Measurements from ENCODE around the gene GSTA2.
"Not testable (repeated sequence)": the region's sequence is repeated elsewhere in the genome, so short reads cannot be mapped to it uniquely, and the experiment has no call there.

Gene GSTA2

DNA sequence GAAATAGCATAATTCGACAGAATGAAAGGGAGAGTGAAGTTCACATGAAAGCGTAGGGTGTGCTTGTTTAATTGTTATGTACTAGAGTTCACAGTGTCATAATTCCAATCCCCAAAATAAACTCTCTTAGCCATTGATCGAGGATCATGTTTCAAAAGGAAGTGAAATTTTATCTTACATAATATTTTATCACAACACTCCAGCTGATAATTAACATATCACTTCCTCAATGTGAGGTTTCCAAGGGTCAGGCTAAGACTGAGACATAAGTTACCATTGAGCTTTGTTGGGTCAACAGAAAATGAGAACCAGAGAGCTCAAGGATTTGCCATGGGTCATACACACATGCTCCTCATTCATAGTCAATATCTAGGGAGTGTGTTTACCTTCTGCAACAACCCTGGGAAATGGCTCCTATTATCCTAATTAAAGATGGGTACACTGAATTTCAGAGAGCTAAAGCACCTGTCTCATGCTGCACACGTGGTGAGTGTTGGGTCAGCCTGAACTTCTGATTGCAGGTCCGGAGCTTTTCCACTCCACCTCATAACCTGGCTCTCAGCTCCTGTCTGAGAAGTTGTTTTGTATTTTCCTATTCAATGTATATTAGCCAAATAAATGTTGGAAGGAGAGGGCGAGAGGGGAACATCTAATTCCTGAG, 3.0 kb downstream of the GSTA2 start:
- FAIRE-seq = no peak
- TF ChIP-seq, protein P1, sequence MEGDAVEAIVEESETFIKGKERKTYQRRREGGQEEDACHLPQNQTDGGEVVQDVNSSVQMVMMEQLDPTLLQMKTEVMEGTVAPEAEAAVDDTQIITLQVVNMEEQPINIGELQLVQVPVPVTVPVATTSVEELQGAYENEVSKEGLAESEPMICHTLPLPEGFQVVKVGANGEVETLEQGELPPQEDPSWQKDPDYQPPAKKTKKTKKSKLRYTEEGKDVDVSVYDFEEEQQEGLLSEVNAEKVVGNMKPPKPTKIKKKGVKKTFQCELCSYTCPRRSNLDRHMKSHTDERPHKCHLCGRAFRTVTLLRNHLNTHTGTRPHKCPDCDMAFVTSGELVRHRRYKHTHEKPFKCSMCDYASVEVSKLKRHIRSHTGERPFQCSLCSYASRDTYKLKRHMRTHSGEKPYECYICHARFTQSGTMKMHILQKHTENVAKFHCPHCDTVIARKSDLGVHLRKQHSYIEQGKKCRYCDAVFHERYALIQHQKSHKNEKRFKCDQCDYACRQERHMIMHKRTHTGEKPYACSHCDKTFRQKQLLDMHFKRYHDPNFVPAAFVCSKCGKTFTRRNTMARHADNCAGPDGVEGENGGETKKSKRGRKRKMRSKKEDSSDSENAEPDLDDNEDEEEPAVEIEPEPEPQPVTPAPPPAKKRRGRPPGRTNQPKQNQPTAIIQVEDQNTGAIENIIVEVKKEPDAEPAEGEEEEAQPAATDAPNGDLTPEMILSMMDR (IDR thresholded peaks at IDR 0.05; ENCODE audit: insufficient read depth, missing control alignments) = no peak

DNA sequence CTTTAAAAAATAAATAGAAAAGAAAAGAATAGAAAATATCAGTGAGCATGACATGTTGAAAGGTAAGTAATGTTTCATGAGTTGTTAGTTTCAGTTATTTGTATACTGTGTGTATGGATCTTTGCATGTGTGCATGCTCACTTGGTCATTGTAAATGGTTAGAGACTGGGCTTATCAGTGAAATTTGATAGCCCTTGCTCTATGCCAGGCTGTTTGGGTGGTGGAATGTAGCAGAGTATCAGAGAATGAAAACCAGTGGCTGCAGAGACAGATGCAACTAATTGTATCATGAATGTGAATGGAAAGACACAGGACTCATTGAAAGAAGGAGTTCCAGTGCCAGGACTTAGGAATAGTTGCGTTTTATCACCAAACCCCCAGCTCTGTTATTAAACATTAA, 4.2 kb downstream of the GSTA2 start:
- no peak for FAIRE-seq

More for the DNA sequence above, 3.0 kb downstream of the GSTA2 start:
- no peak for DNase-seq (ENCODE audit: insufficient read length, low spot score)

DNA sequence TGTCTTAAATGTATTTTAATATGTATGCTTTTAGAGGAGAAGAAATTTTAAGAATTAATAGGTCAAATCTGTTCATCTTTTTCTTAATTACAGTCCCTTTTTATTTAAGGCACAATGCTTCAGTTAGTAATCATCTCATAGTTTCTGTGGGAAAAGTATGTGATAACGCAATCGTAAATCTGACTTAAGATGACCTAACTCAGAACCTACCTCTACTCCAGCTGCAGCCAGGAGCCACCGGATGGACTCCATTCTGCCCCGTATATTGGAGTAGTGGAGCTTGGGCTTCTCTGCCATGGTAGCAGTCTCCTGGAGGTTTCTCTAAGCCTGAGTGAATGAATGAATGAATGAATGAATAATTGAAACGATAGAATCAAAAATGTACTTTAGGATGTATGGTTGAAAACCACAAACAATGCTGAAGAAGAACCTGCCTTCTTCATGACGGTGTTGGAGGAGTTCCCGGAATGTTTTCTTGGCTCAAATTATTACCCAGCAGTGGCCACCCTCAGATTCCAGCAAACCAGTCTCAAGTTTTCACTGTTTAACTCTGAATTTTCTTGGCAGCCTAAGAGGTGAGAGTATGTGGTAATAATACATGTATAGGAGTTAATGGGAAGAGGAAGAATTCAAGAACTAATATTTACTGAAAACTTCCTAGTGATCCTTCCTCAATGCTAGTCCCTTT, 5.5 kb downstream of the GSTA2 start:
- not testable (repeated sequence) for FAIRE-seq; DNase-seq (ENCODE audit: insufficient read length, low spot score)

More for the DNA sequence above, 4.2 kb downstream of the GSTA2 start:
- TF ChIP-seq, protein P1 (IDR thresholded peaks at IDR 0.05; ENCODE audit: insufficient read depth, missing control alignments) = no peak
- DNase-seq (ENCODE audit: insufficient read length, low spot score) = no peak

DNA sequence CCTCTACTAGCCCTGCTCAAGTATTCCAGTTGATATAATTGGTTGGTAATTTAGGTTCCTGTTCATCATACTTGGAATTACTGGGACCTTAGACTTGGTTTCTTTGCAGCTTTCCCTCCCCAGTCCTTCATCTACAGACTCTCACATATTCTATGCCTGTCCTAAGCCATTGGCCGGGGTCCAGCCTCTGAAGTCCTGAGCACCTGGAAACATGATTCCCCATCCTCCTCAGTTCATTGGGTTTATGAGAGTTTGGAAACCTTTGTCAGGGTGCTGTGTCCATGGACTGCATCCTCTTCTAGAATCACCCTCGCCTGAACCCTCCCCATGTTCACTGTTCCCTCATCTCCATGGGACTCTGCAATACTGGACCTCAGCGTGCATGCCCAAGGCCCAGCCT, 8.8 kb downstream of the GSTA2 start:
- DNase-seq (ENCODE audit: insufficient read length, low spot score) (no peak), FAIRE-seq (no peak)
- TF ChIP-seq, protein P1 (IDR thresholded peaks at IDR 0.05; ENCODE audit: insufficient read depth, missing control alignments) = no peak

DNA sequence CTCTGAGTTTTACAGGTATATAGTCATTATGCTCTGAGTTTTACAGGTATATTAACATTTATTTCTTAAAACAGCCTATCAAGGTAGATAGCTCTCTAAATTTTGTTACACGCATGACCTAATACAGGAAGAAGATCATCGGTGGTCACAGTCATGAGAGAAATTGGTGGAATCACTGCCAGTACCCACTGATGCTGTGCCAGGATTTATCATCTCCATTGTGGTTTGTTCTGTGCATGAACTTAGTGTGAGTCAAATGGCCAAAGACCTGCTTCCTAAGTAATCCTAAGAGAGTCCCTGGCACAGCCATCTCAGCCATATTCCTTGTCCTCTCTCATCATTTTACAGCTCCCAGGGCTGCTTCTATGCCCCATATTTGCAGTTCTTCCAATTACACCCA, 10.1 kb downstream of the GSTA2 start:
- not testable (repeated sequence) for DNase-seq (ENCODE audit: insufficient read length, low spot score); FAIRE-seq

DNA sequence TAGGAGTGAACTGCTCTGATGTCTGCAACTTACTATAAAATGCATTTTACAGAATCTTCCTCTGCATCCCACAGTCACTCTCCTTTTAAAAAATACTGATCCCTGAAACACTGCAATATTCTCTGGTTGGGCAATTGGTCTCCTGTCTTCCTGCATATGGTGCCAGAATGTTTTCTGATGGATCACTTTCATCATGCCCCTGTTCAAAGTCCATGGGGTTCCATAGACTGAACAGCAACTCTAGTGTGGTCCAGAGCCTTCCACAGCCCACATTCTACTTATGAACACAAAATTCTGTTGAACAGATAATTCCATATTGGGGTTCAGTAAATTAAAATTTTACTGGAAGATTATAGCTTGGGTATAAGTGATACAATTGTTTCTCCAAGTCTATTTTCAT, 11.0 kb downstream of the GSTA2 start:
- TF ChIP-seq, protein P1 (IDR thresholded peaks at IDR 0.05; ENCODE audit: insufficient read depth, missing control alignments) = no peak
- DNase-seq (ENCODE audit: insufficient read length, low spot score) (no peak), FAIRE-seq (no peak)

DNA sequence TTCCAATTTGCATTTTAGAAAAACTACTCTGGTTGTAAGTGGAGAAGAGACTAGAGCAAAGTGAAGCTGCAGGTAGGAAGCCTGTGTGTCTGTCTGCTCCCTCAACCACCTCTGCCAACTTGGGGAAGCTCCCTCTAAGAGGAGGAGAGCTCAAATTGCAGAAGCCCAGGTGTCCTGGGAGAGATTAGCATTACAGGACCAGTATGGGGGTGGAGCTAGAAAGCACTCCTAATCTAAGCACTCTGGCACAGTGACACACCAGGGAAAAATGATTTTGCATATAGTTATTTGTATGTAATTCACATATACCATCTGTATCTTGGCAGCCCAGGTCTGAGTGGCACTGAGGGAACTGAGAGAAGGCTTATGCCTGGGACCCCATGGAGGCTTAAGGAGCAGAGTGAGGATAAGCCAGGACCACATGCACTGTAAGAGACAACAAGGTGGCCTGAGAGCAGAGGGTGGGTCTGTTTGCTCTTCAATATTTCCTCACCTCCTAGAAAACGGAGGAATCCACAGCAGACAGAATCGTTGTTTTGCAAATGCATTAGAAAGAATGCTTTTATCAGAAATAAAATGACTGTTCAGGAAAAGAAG, 13.6 kb downstream of the GSTA2 start:
- DNase-seq (ENCODE audit: insufficient read length, low spot score) = no peak
- TF ChIP-seq, protein P1 (IDR thresholded peaks at IDR 0.05; ENCODE audit: insufficient read depth, missing control alignments) = no peak
- FAIRE-seq = no peak

DNA sequence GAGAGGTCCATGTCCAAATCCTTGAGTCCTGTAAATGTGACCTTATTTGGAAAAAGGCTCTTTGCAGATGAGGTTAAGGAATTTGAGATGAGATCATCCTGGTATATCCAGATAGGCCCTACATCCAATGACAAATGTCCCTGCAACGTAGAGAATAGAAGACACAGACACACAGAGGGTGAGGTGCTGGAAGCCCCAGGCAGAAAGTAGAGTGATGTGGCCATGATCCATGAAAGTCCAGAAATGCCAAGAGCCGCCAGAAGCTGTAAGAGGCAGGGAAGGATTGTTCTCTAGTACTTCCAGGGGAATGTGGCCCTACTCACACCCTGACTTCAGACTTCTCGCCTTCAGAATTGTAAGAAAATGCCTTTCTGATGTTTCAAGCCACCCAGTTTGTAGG, 16.0 kb downstream of the GSTA2 start:
- not testable (repeated sequence) for DNase-seq (ENCODE audit: insufficient read length, low spot score); FAIRE-seq

Data from D721Med (cell line).